ENCODE results near the gene OR7A5. TPM values are rescaled to one million over a fixed set of nuclear protein-coding genes. Genes with fewer than 3 reads are reported as not detected.
"Not testable (repeated sequence)": the region's sequence is repeated elsewhere in the genome, so short reads cannot be mapped to it uniquely, and the experiment has no call there.

The OR7A5 gene
- total RNA-seq, 2 experiments from 2014 or later: not detected

DNA sequence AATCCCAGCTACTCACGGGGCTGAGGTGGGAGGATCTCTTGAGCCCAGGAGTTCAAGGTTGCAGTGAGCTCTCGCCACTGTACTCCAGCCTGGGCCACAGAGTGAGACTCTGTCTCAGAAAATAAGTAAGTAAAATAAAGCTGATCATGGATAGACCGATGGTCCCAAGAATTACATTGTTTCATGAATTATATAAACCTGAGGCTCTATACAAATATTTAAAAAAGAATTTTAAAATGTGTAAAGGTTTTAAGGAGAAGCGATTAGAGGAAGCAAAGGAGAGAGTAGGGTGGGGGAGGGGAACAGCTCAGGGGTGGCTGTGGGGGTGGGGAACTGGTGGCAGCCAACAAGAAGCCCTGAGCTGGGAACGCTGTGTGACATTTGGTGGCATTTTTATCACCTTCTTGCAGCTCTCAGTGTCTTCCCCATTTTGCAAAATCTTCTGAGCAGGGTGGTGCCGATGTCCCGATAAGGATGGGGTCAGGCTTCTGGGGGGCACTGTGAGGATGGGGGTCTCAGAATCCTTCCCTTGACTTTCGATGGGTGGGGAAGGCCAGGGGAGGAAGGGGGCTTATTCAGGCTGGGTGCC is 51.5 kb downstream of the OR7A5 start:
- intact Hi-C loops (cut with DNase I, micrococcal nuclease); ATAC-seq; H3K36me3 Mint-ChIP-seq (ENCODE audit: low read depth): not testable (repeated sequence)

DNA sequence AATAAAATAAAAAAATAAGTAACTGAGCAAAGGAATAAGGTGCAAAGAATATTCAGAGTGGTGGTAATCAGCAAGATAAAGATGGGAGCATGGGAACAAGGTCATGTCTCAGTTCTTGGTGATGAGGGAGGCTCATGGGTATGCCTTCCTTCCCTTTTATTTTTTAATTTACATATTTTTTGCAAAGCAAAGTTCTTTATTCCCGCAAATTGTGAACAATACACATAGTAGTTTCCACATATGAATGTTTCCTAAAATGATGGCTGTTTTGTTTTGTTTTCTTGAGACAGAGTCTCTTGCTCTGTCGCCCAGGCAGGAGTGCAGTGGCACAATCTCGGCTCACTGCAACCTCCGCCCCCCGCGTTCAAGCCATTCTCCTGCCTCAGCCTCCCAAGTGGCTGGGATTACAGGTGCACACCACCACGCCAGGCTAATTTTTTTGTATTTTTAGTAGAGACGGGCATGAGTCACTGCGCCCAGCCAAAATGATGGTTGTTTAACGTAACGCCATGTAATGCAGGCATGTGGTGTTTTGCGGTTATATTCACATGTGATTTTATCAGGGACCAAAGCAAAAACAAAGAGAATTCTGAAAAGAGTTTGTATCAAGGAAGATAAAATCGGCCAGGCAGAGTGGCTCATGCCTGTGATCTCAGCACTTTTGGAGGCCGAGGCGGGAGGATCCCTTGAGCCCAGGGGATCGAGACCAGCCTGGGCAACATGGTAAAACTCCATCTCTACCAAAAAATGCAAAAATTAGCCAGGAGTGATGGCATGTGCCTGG is 52.2 kb downstream of the OR7A5 start:
- DNase-seq (no peak), ATAC-seq (no peak)
- peaks cover 16% of the 10 kb centered on the region for H3K27me3 Mint-ChIP-seq
- H3K4me3 Mint-ChIP-seq: no peak overlapping the region
- H3K36me3 Mint-ChIP-seq (ENCODE audit: low read depth): no peaks in the 10 kb centered on the region
- H3K4me1 Mint-ChIP-seq: peaks cover 20% of the 10 kb centered on the region
- intact Hi-C loops (cut with DNase I, micrococcal nuclease): no loop called here
- H3K9me3 Mint-ChIP-seq (ENCODE audit: low read depth): no peaks in the 10 kb centered on the region
- ChIA-PET POLR2A (no interaction called here), CTCF (no interaction called here)
- H3K27ac Mint-ChIP-seq: no peak overlapping the region

More for the DNA sequence above, 51.5 kb downstream of the OR7A5 start:
- H3K9me3 Mint-ChIP-seq (ENCODE audit: low read depth); H3K4me3 Mint-ChIP-seq; DNase-seq; CTCF ChIA-PET; POLR2A ChIA-PET; H3K27ac Mint-ChIP-seq: not testable (repeated sequence)
- Mint-ChIP-seq H3K4me1 (peaks cover 20% of the 10 kb centered on the region), H3K27me3 (peaks cover 13% of the 10 kb centered on the region)

DNA sequence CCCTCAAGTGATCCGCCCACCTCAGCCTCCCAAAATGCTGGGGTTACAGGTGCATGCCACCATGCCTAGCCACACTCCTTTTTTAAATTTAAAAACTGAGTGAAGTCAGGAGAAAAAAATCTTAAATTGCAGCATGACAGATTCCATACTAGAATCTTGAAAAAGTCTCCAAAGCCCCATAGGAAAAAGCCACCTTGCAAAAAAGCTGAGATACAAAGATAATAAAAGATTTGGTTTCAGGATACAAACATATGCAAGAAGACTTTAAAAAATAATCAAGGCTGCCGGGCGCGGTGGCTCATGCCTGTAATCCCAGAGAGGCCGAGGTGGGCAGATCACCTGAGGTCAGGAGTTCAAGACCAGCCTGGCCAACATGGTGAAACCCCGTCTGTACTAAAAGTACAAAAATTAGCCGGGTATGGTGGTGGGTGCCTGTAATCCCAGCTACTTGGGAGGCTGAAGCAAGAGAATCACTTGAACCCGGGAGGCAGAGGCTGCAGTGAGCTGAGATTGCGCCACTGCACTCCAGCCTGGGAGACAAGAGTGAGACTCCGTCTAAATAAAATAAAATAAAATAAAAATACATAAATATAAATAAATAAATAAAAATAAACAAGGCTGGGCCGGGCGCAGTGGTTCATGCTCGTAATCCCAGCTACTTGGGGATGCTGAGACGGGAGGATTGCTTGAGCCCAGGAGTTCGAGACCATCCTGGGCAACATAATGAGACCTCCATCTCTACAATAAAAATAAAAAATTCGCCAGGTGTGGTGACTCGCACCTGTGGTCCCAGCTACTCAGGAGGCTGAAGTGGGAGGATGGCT is 53.1 kb downstream of the OR7A5 start:
- H3K27ac Mint-ChIP-seq; ATAC-seq; DNase-seq; H3K4me3 Mint-ChIP-seq; H3K36me3 Mint-ChIP-seq (ENCODE audit: low read depth); CTCF ChIA-PET; H3K9me3 Mint-ChIP-seq (ENCODE audit: low read depth); intact Hi-C loops (cut with DNase I, micrococcal nuclease): not testable (repeated sequence)
- H3K4me1 Mint-ChIP-seq: peaks cover 18% of the 10 kb centered on the region
- POLR2A ChIA-PET: interaction anchor here (0.6 kb wide), 1 partner anchor 92 kb away, joined by 3 read pairs; the partner anchor contains the start of gene ZNF333
- H3K27me3 Mint-ChIP-seq: peaks cover 22% of the 10 kb centered on the region

DNA sequence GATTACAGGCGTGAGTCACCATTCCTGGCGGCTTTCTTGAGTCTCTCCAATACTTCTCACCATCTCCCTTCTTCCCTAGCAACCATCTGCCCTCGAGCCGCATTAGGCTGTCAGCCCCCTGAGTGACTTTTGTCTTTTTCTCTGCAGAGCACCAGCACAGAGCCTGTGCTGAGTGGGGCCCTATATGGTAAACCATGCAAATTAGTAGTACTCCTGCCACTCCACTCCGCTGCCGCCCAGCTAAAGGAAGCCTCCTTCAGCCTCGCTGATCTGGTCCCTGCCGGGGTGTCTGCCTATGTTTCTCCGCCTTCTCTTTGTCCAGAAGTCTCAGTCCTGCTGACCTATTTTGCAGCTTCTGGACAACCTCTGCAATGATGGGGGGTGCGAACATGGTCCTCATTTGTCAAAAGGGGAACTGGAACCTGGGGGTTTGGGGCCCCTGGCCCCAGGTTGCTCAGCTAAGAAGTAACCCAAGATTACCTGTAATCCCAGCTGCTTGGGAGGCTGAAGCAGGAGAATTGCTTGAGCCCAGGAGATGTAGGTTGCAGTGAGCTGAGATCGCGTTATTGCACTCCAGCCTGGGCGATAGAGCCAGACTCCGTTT is 54.3 kb downstream of the OR7A5 start:
- ATAC-seq; H3K27ac Mint-ChIP-seq; intact Hi-C loops (cut with DNase I, micrococcal nuclease); H3K9me3 Mint-ChIP-seq (ENCODE audit: low read depth); H3K4me3 Mint-ChIP-seq; DNase-seq; POLR2A ChIA-PET; H3K36me3 Mint-ChIP-seq (ENCODE audit: low read depth): not testable (repeated sequence)
- CTCF ChIA-PET: interaction anchor here (0.6 kb wide), 1 partner anchor 189 kb away, joined by 3 read pairs; no protein-coding TSS in a partner anchor
- peaks cover 21% of the 10 kb centered on the region for H3K4me1 Mint-ChIP-seq
- peaks cover 34% of the 10 kb centered on the region for H3K27me3 Mint-ChIP-seq

DNA sequence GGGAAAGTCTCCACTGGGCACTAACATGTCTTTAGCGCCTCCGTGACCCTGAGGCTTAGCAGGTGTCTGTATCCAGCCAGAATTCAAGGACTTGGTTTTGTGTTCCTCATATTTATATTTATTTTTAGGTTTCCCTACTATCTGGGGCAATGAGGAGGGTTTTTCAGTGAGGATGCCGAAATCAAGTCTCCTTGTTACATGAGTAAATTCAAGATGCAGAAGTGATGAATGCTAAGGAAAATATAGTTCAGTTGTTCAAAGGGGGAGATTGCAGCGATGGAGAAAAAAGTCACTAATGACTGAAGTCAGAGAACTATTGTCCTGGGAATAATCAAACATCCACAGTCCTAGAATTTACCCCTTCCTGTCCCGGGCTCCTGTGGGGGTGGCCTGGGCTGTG is 55.8 kb downstream of the OR7A5 start:
- H3K36me3 Mint-ChIP-seq (ENCODE audit: low read depth): no peaks in the 10 kb centered on the region
- H3K27ac Mint-ChIP-seq: no peak overlapping the region
- POLR2A ChIA-PET: no interaction called here
- H3K4me1 Mint-ChIP-seq: peaks cover 11% of the 10 kb centered on the region
- H3K9me3 Mint-ChIP-seq (ENCODE audit: low read depth): no peaks in the 10 kb centered on the region
- no peak for DNase-seq
- no peak overlapping the region for H3K4me3 Mint-ChIP-seq
- CTCF ChIA-PET: no interaction called here
- intact Hi-C loops (cut with DNase I, micrococcal nuclease): no loop called here
- ATAC-seq: no peak
- peaks cover 32% of the 10 kb centered on the region for H3K27me3 Mint-ChIP-seq

DNA sequence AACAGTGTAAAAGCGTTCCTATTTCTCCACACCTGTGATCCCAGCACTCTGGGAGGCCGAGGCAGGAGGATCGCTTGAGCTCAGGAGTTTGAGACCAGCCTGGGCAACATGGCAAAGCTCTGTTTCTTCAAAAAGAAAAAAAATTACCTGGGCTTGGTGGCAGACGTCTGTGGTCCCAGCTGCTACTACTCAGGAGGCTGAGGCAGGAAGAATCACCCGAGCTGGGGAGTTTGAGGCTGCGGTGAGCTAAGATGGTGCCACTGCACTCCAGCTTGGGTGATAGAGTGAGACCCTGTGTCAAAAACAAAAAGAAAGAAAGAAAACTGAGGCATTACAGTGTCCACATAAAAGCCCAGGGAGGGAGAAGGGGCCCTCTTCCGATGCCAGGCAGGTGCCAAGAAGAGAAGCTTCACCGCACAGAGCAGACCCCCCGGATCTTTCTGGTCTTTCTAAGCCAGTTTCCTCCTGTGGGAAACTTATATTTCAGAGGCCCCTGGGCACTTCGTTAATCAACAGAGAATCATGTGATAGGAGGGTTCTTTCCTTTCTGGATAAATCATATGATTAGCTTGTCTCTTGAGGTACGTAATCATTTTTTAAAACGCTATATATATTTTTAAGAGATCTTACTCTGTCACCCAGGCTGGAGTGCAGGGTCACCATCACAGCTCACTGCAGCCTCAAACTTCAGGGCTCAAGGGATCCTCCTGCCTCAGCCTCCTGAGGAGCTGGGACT is 56.7 kb downstream of the OR7A5 start, which contains the start of gene ADGRE2:
TSS of gene ADGRE2 (minus strand) at position 451 of the 736 bp plus-strand sequence. CDS start 1,804 bp downstream, outside the sequence.
- Mint-ChIP-seq H3K27me3 (peaks cover 35% of the 10 kb centered on the region), H3K4me1 (peaks cover 11% of the 10 kb centered on the region)
- intact Hi-C loops (cut with DNase I, micrococcal nuclease); H3K36me3 Mint-ChIP-seq (ENCODE audit: low read depth); ATAC-seq; DNase-seq; H3K27ac Mint-ChIP-seq; H3K9me3 Mint-ChIP-seq (ENCODE audit: low read depth); H3K4me3 Mint-ChIP-seq: not testable (repeated sequence)
- ChIA-PET CTCF (interaction anchor here (1.0 kb wide), 1 partner anchor 91 kb away, joined by 3 read pairs; no protein-coding TSS in a partner anchor), POLR2A (interaction anchor here (0.6 kb wide), 1 partner anchor 122 kb away, joined by 3 read pairs; no protein-coding TSS in a partner anchor)

DNA sequence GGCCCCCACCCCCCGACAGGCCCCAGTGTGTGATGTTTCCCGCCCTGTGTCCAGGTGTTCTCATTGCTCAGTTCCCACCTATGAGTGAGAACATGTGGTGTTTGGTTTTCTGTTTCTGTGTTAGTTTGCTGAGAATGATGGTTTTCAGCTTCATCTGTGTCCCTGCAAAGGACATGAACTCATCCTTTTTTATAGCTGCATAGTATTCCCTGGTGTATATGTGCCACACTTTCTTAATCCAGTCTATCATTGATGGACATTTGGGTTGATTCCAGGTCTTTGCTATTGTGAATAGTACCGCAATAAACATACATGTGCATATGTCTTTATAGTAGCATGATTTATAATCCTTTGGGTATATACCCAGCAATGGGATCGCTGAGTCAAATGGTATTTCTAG is 57.3 kb downstream of the OR7A5 start:
- Mint-ChIP-seq H3K27me3 (peaks cover 33% of the 10 kb centered on the region), H3K4me1 (peaks cover 11% of the 10 kb centered on the region)
- intact Hi-C loops (cut with DNase I, micrococcal nuclease); H3K36me3 Mint-ChIP-seq (ENCODE audit: low read depth); H3K27ac Mint-ChIP-seq; ATAC-seq; DNase-seq; H3K4me3 Mint-ChIP-seq; POLR2A ChIA-PET; H3K9me3 Mint-ChIP-seq (ENCODE audit: low read depth): not testable (repeated sequence)
- CTCF ChIA-PET: interaction anchor here (1.0 to 1.5 kb wide), 2 partner anchors 9 to 91 kb away, joined by 3 to 5 read pairs; no protein-coding TSS in a partner anchor

Other genes starting within 250 kb of the OR7A5 start
- under 1 TPM; 0.11 to 0.30 TPM for gene ADGRE3, start 160.3 kb downstream of the OR7A5 start, total RNA-seq
- gene ZNF333, start 145.1 kb downstream of the OR7A5 start, total RNA-seq: 10 to 100 TPM; 11.7 to 12.7 TPM
- gene ADGRE2, start 56.6 kb downstream of the OR7A5 start, total RNA-seq: under 1 TPM; 0.75 to 0.95 TPM
- gene OR7C1, start within 50 bp of the OR7A5 start, total RNA-seq: not detected
- not detected for gene OR7A10, start 13.7 kb upstream of the OR7A5 start, total RNA-seq
- not detected for gene OR7A17, start 50.9 kb upstream of the OR7A5 start, total RNA-seq
- not detected for gene OR7C2, start 106.3 kb upstream of the OR7A5 start, total RNA-seq
- gene SLC1A6, start 144.7 kb upstream of the OR7A5 start, total RNA-seq: not detected
- not detected for gene CASP14, start 214.3 kb upstream of the OR7A5 start, total RNA-seq
- not detected for gene OR1I1, start 247.0 kb upstream of the OR7A5 start, total RNA-seq